CD8-positive, alpha-beta memory T cell (primary cell): ENCODE results near the gene PTPRM. TPM values are rescaled to one million over a fixed set of nuclear protein-coding genes. Genes with fewer than 3 reads are reported as not detected.
A peak's percentile ranks its signal among the peaks of the same experiment; 100 is the strongest.

Experiments used
- CTCF ChIA-PET: fragments of 350-600 bp; sonication (Branson Sonifier 250); formaldehyde crosslinking; loops from one replicate; lab custom pipeline; 2021; ENCODE audit warnings: antibody characterized with exemption; lab: Charles Lee
- POLR2A ChIA-PET: fragments of 350-600 bp; sonication (Branson Sonifier 250); formaldehyde crosslinking; loops from one replicate; lab custom pipeline; 2021; ENCODE audit warnings: antibody characterized with exemption; lab: Charles Lee
- DNase-seq, 5 donors: peaks; one replicate each; pipeline versions ENCODE4 v3.0.0 to v3.0.0-alpha.2; 2020 to 2022; ENCODE audit warnings: mixed read lengths in 1 of 5
- H3K27ac ChIP-seq: one replicate; pipeline ENCODE4 v1.7.0; 2013; ENCODE audit warnings: low read depth, mild to moderate bottlenecking, low read length, moderate library complexity
- H3K27me3 ChIP-seq: 2 replicates; pipeline ENCODE4 v1.7.0; 2013; ENCODE audit warnings: low read length, mild to moderate bottlenecking; ENCODE audit not compliant: insufficient read depth, poor library complexity, severe bottlenecking
- H3K36me3 ChIP-seq: 2 replicates; pipeline ENCODE4 v1.7.0; 2013; ENCODE audit warnings: mild to moderate bottlenecking, low read length, moderate library complexity; ENCODE audit not compliant: insufficient read depth
- H3K4me1 ChIP-seq: 2 replicates; pipeline ENCODE4 v1.7.0; 2013; ENCODE audit warnings: mild to moderate bottlenecking, low read length, moderate library complexity; ENCODE audit not compliant: insufficient read depth
- H3K4me3 ChIP-seq: 2 replicates; pipeline ENCODE4 v1.7.0; 2013; ENCODE audit warnings: mild to moderate bottlenecking, low read length
- H3K9me3 ChIP-seq: 2 replicates; pipeline ENCODE4 v1.7.0; 2013; ENCODE audit warnings: mild to moderate bottlenecking, low read length
- H3K27ac Mint-ChIP-seq, 8 donors: one replicate each; pipeline ENCODE4 v1.8.0; 2020 to 2021; ENCODE audit warnings: mixed read lengths in 8 of 8, mild to moderate bottlenecking in 6 of 8, inconsistent platforms in 3 of 8, moderate library complexity in 3 of 8
- H3K27me3 Mint-ChIP-seq, 2 donors: one replicate each; pipeline ENCODE4 v1.8.0; 2020 to 2021; ENCODE audit warnings: mixed read lengths in 2 of 2, mild to moderate bottlenecking in 1 of 2, moderate library complexity in 1 of 2
- H3K36me3 Mint-ChIP-seq, 3 donors: one replicate each; pipeline ENCODE4 v1.8.0; 2020 to 2021; ENCODE audit warnings: mixed read lengths in 3 of 3, inconsistent platforms in 1 of 3, mild to moderate bottlenecking in 1 of 3
- H3K4me1 Mint-ChIP-seq, 3 donors: one replicate each; pipeline ENCODE4 v1.8.0; 2020 to 2021; ENCODE audit warnings: mixed read lengths in 3 of 3, inconsistent platforms in 1 of 3, mild to moderate bottlenecking in 1 of 3
- H3K4me3 Mint-ChIP-seq, 7 donors: one replicate each; pipeline ENCODE4 v1.8.0; 2020 to 2021; ENCODE audit warnings: mixed read lengths in 7 of 7, mild to moderate bottlenecking in 6 of 7, moderate library complexity in 4 of 7, inconsistent platforms in 2 of 7
- H3K9me3 Mint-ChIP-seq, 5 donors: one replicate each; pipeline ENCODE4 v1.8.0; 2020 to 2022; ENCODE audit warnings: mixed read lengths in 5 of 5, mild to moderate bottlenecking in 3 of 5, moderate library complexity in 2 of 5, inconsistent platforms in 1 of 5
- polyA plus RNA-seq: library from polyadenylated mRNA; unstranded; fragments of 300-500 nt; fragmentation: Illumina TruSeq; gene quantifications from one replicate; pipeline ENCODE4 v1.2.3, GENCODE V29; 2021
- total RNA-seq, 2 experiments: library from RNA; stranded (reverse); gene quantifications; one replicate each; pipeline ENCODE4 v1.2.3, GENCODE V29; 2021

The PTPRM gene
- total and polyA plus RNA-seq, 3 experiments from 2014 or later, result 3.9 to 7.4 (median 5.3) TPM

DNA sequence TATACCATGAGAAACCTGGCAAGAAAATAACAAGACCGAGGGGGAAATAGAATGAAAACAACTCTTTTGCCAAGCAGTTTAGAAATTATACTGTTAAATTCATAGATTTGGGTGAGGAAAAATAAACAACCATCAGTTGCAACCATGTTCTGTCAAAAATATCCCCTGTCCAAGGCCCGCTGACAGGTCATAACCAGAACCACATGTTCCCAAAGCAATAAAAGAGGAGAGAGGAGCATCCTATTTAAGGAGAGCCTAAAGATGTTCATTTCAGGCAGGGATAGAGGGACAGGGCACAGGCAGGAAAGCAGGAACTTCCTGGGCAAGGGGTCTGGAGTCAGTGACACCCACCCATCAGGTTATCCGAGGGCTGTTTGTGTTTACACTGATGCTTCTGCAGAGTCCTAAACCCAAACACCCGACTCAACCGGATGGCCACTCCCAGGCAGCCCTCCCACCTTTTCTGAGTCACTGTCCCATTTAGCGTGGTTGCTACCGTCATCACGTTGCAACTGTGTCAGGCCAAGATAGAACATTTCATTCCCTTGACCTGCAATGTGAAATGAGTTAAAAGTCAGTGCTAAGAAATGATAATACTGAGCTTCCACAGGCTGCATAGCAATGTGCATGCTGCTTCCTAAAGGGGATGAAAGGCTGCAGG, 573.9 kb downstream of the PTPRM start:
- Mint-ChIP-seq H3K27ac (peak overlapping the region in 2 of 8 donors; percentile 29 to 46), H3K9me3 (peaks cover 0 to 15% (median 5%) of the 10 kb centered on the region in 5 donors)
- CTCF ChIA-PET, result no interaction called here

DNA sequence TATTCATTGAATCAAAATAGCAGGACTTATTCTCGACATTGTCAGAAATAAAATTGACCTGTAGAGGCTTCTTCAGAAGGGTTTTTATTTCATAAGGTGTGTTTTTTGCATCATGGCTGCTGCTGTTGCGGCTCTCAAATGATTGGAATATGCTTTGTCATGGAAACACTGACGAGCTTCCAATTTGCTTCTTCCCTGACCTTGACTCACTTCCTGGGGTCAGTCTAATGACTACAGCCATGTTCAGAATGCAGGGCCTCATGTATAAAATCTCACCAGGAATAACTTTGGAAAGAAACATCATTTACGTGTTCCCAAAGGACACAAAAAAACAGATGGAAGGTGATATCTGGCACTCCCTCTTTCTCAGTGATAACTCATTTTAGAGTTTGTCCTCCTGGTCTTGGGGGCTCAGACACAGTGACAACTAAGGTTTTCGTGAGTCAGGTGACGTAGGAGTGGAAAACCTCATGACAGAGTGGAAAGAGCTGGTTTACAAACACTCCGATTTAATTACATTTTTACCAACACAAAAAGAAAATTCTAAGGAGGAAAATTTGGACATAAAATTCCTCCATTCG, 575.1 kb downstream of the PTPRM start:
- Mint-ChIP-seq H3K36me3 (peaks cover 2 to 9% (median 5%) of the 10 kb centered on the region in 3 donors), H3K27ac (no peak overlapping the region), H3K4me3 (no peak overlapping the region), H3K4me1 (no peaks in the 10 kb centered on the region), H3K27me3 (peaks cover 0 to 3% of the 10 kb centered on the region in 2 donors), H3K9me3 (peaks cover 0 to 21% (median 5%) of the 10 kb centered on the region in 5 donors)
- no peak for DNase-seq
- POLR2A ChIA-PET, result no interaction called here
- Histone ChIP-seq H3K27ac (no peak overlapping the region), H3K27me3 (no peaks in the 10 kb centered on the region), H3K4me3 (no peak overlapping the region), H3K4me1 (no peaks in the 10 kb centered on the region), H3K9me3 (no peaks in the 10 kb centered on the region), H3K36me3 (no peaks in the 10 kb centered on the region)
- CTCF ChIA-PET, result no interaction called here

More for the DNA sequence above, 573.9 kb downstream of the PTPRM start:
- Mint-ChIP-seq H3K36me3 (peaks cover 2 to 9% (median 5%) of the 10 kb centered on the region in 3 donors), H3K4me3 (no peak overlapping the region), H3K27me3 (peaks cover 0 to 2% of the 10 kb centered on the region in 2 donors), H3K4me1 (no peaks in the 10 kb centered on the region)
- H3K27me3 ChIP-seq, result no peaks in the 10 kb centered on the region
- H3K36me3 ChIP-seq, result no peaks in the 10 kb centered on the region
- no peaks in the 10 kb centered on the region for H3K4me1 ChIP-seq
- H3K27ac ChIP-seq, result no peak overlapping the region
- POLR2A ChIA-PET, result no interaction called here
- H3K4me3 ChIP-seq, result no peak overlapping the region
- no peak for DNase-seq
- no peaks in the 10 kb centered on the region for H3K9me3 ChIP-seq

DNA sequence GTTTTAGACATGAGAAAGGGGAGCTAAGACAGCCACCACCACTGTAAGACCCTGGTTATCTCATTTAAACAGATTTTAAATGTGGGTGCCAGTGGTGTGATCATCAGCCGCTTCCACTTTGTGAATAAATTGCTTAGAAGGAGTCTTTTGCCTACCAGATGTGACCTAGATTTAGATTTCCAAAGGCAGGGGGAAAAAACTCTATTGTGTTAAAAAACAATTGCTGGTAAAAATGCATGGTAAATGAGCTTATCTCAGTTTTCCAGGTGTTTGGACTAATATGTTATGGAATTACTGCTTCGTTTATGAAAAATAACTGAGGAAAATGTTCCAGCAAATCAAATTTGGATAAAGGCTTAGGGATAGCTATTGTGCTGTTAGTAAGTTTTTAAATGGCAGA, 575.8 kb downstream of the PTPRM start:
- Histone ChIP-seq H3K4me1 (no peaks in the 10 kb centered on the region), H3K27me3 (no peaks in the 10 kb centered on the region), H3K27ac (no peak overlapping the region), H3K4me3 (no peak overlapping the region), H3K9me3 (no peaks in the 10 kb centered on the region), H3K36me3 (no peaks in the 10 kb centered on the region)
- DNase-seq, result no peak
- Mint-ChIP-seq H3K4me3 (no peak overlapping the region), H3K9me3 (peaks cover 0 to 21% (median 6%) of the 10 kb centered on the region in 5 donors), H3K4me1 (no peaks in the 10 kb centered on the region), H3K36me3 (peaks cover 2 to 9% (median 5%) of the 10 kb centered on the region in 3 donors), H3K27ac (no peak overlapping the region), H3K27me3 (peaks cover 0 to 1% of the 10 kb centered on the region in 2 donors)
- ChIA-PET CTCF (no interaction called here), POLR2A (no interaction called here)

DNA sequence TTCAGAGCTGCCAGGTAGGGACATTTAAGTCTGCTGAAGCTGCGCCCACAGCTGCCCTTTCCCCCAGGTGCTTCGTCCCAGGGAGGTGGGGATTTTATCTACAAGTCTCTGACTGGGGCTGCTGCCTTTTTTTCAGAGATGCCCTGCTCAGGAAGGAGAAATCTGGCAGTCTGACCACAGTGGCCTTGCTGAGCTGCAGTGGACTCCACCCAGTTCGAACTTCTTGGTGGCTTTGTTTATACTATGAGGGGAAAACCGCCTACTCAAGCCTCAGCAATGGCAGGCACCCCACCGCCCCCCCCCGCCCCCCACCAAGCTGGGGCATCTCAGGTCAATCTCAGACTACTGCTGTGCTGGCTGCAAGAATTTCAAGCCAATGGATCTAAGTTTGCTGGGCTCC, 584.1 kb downstream of the PTPRM start:
- Histone ChIP-seq H3K36me3 (no peaks in the 10 kb centered on the region), H3K9me3 (no peaks in the 10 kb centered on the region), H3K4me3 (no peak overlapping the region), H3K27me3 (no peaks in the 10 kb centered on the region), H3K4me1 (no peaks in the 10 kb centered on the region), H3K27ac (no peak overlapping the region)
- POLR2A ChIA-PET, result no interaction called here
- DNase-seq, result no peak
- Mint-ChIP-seq H3K4me1 (no peaks in the 10 kb centered on the region), H3K36me3 (no peaks in the 10 kb centered on the region), H3K27ac (no peak overlapping the region), H3K27me3 (peaks cover 0 to under 1% of the 10 kb centered on the region in 2 donors), H3K9me3 (peaks cover 0 to 11% (median 6%) of the 10 kb centered on the region in 5 donors), H3K4me3 (no peak overlapping the region)
- CTCF ChIA-PET, result no interaction called here

DNA sequence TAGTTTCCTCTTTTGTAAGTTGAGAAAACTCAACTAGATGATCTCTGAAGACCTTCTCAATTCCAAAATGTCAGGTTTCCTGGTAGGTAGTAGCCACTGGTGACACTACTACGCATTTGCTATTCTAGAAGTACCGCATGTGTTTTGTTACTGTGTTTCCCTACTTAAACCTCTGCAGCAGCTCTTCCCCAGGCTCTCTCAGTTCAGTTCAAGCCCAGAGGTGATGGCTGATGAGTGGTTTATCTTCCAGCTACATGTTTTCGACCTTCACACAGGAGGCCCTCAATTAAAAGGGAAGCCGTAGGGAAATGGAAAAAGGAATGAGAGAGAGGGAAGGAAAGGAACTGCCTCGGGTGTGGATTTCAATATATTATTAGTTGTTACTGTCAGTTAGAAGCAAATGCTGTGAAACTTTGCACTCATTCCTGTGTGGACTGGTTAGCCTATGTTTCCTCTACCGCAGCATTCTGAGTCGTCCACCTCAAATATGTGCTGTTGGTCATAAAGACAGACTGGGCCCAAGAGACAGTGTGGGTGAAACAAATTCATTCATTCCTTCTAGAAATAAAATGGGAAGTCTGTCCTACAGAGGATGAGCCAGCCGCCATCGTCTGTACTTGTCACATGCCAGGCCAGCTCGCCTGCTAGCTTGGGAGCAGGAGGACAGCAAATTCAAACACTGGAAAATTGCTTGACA, 586.9 kb downstream of the PTPRM start:
- Mint-ChIP-seq H3K4me3 (no peak overlapping the region), H3K4me1 (no peaks in the 10 kb centered on the region), H3K9me3 (peaks cover 0 to 8% (median 2%) of the 10 kb centered on the region in 5 donors), H3K36me3 (peaks cover 0 to 5% (median 0%) of the 10 kb centered on the region in 3 donors), H3K27ac (no peak overlapping the region), H3K27me3 (no peaks in the 10 kb centered on the region)
- no peak for DNase-seq
- Histone ChIP-seq H3K4me1 (no peaks in the 10 kb centered on the region), H3K27me3 (no peaks in the 10 kb centered on the region), H3K36me3 (no peaks in the 10 kb centered on the region), H3K4me3 (no peak overlapping the region), H3K9me3 (no peaks in the 10 kb centered on the region), H3K27ac (no peak overlapping the region)
- ChIA-PET POLR2A (no interaction called here), CTCF (no interaction called here)

DNA sequence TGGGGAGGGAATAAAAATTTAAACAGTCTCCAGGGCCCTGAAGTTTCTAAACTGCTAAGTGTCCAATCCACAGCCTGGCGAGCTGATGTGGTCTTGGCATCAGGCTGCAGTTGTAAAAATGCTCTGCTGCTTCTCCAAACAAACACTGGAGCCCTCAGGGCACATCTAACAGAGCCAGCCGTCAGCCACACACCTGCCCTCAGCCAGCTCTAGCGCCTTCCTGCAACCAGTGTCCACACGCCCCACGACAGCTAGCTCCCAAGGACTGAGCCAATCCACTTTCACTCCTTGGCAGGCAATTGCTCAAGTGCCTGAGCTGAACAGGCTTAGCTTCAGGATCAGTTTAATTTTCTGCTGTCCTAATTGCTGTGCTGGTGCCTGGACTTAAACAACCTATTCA, 595.7 kb downstream of the PTPRM start:
- no peak for DNase-seq
- Mint-ChIP-seq H3K36me3 (peaks cover 0 to 4% (median 0%) of the 10 kb centered on the region in 3 donors), H3K4me3 (no peak overlapping the region), H3K27me3 (no peaks in the 10 kb centered on the region), H3K27ac (no peak overlapping the region), H3K9me3 (peaks cover 0 to 3% (median 2%) of the 10 kb centered on the region in 5 donors), H3K4me1 (no peaks in the 10 kb centered on the region)
- Histone ChIP-seq H3K4me3 (no peak overlapping the region), H3K27me3 (no peaks in the 10 kb centered on the region), H3K36me3 (no peaks in the 10 kb centered on the region), H3K4me1 (no peaks in the 10 kb centered on the region), H3K9me3 (no peaks in the 10 kb centered on the region), H3K27ac (no peak overlapping the region)
- POLR2A ChIA-PET, result no interaction called here
- CTCF ChIA-PET, result no interaction called here

DNA sequence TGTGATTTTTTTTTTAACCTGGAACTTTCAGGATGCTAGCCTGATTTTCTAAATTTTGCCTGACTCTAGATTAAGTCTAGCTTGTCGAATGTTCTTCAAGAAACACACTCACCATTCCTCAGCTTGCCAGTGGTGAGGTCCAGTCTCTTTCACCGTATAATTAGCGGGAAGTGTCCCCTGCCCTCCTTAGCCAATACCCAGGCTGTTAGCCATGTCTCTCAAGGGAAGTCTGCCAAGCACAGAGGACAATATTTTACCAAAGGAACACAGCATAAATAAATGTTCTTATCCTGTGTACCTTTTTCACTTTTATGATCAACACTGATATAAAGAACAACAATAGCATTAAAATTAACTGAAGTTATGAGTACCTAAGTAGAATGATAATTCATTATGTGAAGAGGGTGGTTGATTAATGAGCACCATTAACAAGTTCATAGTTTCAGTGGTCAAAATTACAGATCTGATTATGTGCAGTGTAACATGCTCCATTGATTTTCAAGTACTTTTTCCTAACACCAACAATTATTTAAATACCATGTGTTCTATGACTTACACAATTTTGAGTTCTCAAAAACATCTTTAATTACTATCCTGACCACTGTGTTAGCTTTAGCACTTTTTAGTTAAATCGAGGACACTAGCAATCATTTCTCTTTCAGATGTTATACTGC, 596.3 kb downstream of the PTPRM start:
- Mint-ChIP-seq H3K4me1 (no peaks in the 10 kb centered on the region), H3K4me3 (no peak overlapping the region), H3K9me3 (peaks cover 0 to 3% (median 0%) of the 10 kb centered on the region in 5 donors), H3K36me3 (no peaks in the 10 kb centered on the region), H3K27me3 (no peaks in the 10 kb centered on the region), H3K27ac (no peak overlapping the region)
- Histone ChIP-seq H3K36me3 (no peaks in the 10 kb centered on the region), H3K4me3 (no peak overlapping the region), H3K4me1 (no peaks in the 10 kb centered on the region), H3K27ac (no peak overlapping the region), H3K27me3 (no peaks in the 10 kb centered on the region), H3K9me3 (no peaks in the 10 kb centered on the region)
- POLR2A ChIA-PET, result no interaction called here
- CTCF ChIA-PET, result no interaction called here
- DNase-seq, result no peak

DNA sequence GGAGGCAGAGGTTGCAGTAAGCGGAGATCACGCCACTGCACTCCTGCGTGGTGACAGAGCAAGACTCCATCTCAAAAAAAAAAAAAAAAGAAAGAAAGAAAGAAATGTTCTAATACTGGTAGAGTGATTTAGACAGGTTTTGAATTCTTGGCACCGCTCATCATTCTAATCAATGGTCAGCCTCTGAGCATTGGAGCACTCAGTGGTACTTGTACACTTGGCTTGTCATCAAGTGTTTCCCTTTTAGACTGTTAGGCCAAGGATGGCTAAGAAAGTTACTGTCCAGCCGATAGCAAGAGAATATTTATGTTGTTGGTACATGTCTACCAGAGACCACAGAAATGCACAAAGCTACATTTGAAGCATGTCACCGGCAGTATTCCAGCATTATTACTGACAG, 598.0 kb downstream of the PTPRM start:
- no peak for DNase-seq

More for the DNA sequence above, 598.0 kb downstream of the PTPRM start:
- Mint-ChIP-seq H3K27ac (no peak overlapping the region), H3K9me3 (peaks cover 0 to 3% (median 0%) of the 10 kb centered on the region in 5 donors), H3K4me1 (no peaks in the 10 kb centered on the region), H3K4me3 (no peak overlapping the region), H3K27me3 (no peaks in the 10 kb centered on the region), H3K36me3 (no peaks in the 10 kb centered on the region)
- Histone ChIP-seq H3K27ac (no peak overlapping the region), H3K9me3 (no peaks in the 10 kb centered on the region), H3K4me1 (no peaks in the 10 kb centered on the region), H3K4me3 (no peak overlapping the region), H3K27me3 (no peaks in the 10 kb centered on the region), H3K36me3 (no peaks in the 10 kb centered on the region)
- ChIA-PET CTCF (no interaction called here), POLR2A (no interaction called here)
